ENCODE data around the gene ANKRD31.

ANKRD31 gene

DNA sequence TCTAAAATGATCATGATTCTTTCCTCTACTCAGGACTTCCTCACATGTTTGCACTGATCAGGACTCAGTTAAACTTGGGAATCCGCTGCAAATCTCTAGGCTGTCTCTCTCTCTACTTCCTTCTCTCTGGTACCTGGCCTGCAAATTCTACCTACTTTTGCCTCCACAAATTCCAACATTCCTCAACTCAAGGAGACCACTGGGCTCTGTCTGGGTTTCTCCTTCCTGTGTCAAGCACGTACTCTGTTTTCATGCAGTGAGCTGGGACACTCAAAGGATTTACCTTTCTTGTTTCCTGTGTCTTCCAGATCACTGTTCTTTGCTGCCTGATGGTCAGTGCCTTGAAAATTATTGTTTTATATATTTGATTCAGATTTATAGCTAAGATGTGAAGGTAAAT is 45.9 kb upstream of the ANKRD31 start:
- no peaks in the 10 kb centered on the region for H3K9me2 ChIP-seq (replicated peaks; ENCODE audit: low read depth, low read length)
- H4K20me1 ChIP-seq (ENCODE audit: insufficient read depth, low read length, poor library complexity, severe bottlenecking) = no peaks in the 10 kb centered on the region
- no peak overlapping the region for H3K4me2 ChIP-seq (ENCODE audit: low read depth, low read length, poor library complexity, severe bottlenecking)
- H3K4me1 ChIP-seq (ENCODE audit: insufficient read depth, low read length, poor library complexity, severe bottlenecking) = peaks cover 4% of the 10 kb centered on the region
- H3K27me3 ChIP-seq (ENCODE audit: insufficient read depth, low read length, poor library complexity, severe bottlenecking) = no peaks in the 10 kb centered on the region
- no peak overlapping the region for H3K9ac ChIP-seq (ENCODE audit: low read depth, low read length, poor library complexity, severe bottlenecking)
- no peaks in the 10 kb centered on the region for H3K9me3 ChIP-seq (ENCODE audit: insufficient read depth, low read depth, low read length)
- no peak overlapping the region for H2AFZ ChIP-seq (ENCODE audit: low read length)
- no peak overlapping the region for H3K4me3 ChIP-seq (ENCODE audit: low read length, poor library complexity, severe bottlenecking)
- no peaks in the 10 kb centered on the region for H3K36me3 ChIP-seq (ENCODE audit: insufficient read depth, low read length)
- no peak for TF ChIP-seq EZH2phosphoT487 (IDR thresholded peaks at IDR 0.05; ENCODE audit: borderline replicate concordance)
- TF ChIP-seq, protein P1, sequence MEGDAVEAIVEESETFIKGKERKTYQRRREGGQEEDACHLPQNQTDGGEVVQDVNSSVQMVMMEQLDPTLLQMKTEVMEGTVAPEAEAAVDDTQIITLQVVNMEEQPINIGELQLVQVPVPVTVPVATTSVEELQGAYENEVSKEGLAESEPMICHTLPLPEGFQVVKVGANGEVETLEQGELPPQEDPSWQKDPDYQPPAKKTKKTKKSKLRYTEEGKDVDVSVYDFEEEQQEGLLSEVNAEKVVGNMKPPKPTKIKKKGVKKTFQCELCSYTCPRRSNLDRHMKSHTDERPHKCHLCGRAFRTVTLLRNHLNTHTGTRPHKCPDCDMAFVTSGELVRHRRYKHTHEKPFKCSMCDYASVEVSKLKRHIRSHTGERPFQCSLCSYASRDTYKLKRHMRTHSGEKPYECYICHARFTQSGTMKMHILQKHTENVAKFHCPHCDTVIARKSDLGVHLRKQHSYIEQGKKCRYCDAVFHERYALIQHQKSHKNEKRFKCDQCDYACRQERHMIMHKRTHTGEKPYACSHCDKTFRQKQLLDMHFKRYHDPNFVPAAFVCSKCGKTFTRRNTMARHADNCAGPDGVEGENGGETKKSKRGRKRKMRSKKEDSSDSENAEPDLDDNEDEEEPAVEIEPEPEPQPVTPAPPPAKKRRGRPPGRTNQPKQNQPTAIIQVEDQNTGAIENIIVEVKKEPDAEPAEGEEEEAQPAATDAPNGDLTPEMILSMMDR (conservative IDR thresholded peaks at IDR 0.05; ENCODE audit: low read length) = no peak
- no peaks in the 10 kb centered on the region for H3F3A ChIP-seq (ENCODE audit: low read depth)
- no peaks in the 10 kb centered on the region for H3K79me2 ChIP-seq (ENCODE audit: insufficient read depth, low read length)

DNA sequence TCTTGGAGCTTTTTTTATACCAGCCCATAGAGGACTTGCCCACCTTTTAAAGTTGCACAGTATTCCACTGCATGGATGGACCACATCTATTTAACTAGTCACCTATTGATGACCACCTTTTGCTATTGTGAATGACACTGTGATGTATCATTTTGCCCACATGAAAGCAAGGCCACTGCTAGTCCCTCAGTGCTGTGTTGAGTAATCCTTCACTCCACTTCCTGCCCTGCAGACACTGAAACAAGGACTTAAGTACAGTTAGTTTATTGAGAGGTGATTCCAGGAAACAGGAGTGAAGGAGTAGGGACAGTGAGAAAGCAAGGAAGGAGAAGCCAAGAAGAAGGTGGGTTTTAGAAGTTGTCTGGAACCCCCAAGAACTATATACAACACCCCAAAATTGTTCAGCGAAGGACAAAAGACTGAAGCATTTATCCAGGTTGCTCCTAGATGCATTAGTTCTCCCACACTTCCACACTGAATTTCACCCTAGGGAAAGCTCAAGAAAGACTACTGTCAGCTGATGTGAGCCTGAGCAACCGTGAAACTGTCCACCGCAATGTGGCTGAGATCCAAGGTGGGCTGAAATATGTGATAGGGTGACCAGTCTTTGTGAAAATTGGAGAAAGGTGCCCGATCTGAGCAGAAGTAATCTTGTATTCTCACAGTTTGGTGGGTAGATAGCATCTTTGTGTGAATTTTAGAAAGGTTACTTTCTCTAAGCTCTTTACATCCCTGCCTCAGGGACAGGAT is 45.2 kb upstream of the ANKRD31 start:
- Histone ChIP-seq H3K4me1 (ENCODE audit: insufficient read depth, low read length, poor library complexity, severe bottlenecking) (peaks cover 4% of the 10 kb centered on the region), H3K36me3 (ENCODE audit: insufficient read depth, low read length) (no peaks in the 10 kb centered on the region), H3K79me2 (ENCODE audit: insufficient read depth, low read length) (no peaks in the 10 kb centered on the region), H2AFZ (ENCODE audit: low read length) (no peak overlapping the region), H3K9me3 (ENCODE audit: insufficient read depth, low read depth, low read length) (no peaks in the 10 kb centered on the region), H3K9me2 (replicated peaks; ENCODE audit: low read depth, low read length) (no peaks in the 10 kb centered on the region), H3K9ac (ENCODE audit: low read depth, low read length, poor library complexity, severe bottlenecking) (no peak overlapping the region), H3K4me3 (ENCODE audit: low read length, poor library complexity, severe bottlenecking) (no peak overlapping the region), H4K20me1 (ENCODE audit: insufficient read depth, low read length, poor library complexity, severe bottlenecking) (no peaks in the 10 kb centered on the region), H3F3A (ENCODE audit: low read depth) (no peaks in the 10 kb centered on the region), H3K4me2 (ENCODE audit: low read depth, low read length, poor library complexity, severe bottlenecking) (no peak overlapping the region), H3K27me3 (ENCODE audit: insufficient read depth, low read length, poor library complexity, severe bottlenecking) (no peaks in the 10 kb centered on the region)
- no peak for TF ChIP-seq EZH2phosphoT487 (IDR thresholded peaks at IDR 0.05; ENCODE audit: borderline replicate concordance)
- TF ChIP-seq, protein P1 (conservative IDR thresholded peaks at IDR 0.05; ENCODE audit: low read length) = no peak

DNA sequence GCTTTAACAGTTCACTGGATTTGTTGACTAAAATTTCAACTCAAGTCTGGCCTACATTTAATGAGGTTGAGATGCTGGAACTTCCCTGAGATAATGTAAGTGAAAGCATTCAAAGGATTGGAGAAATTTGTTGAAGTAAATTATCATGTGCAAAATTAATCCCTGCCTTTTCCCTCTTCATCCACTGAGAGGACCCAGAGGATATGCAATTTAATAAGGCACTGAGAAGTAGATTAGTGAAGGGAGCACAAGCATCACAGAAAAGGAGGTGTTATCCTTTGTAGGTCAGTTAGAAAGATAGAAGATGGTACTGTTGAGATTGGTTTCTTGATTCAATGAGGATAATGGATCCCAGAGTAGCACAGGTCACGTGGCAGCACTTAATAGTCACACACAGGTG is 42.6 kb upstream of the ANKRD31 start:
- no peaks in the 10 kb centered on the region for H3F3A ChIP-seq (ENCODE audit: low read depth)
- H3K4me2 ChIP-seq (ENCODE audit: low read depth, low read length, poor library complexity, severe bottlenecking) = no peak overlapping the region
- H3K27me3 ChIP-seq (ENCODE audit: insufficient read depth, low read length, poor library complexity, severe bottlenecking) = no peaks in the 10 kb centered on the region
- H3K79me2 ChIP-seq (ENCODE audit: insufficient read depth, low read length) = no peaks in the 10 kb centered on the region
- TF ChIP-seq, protein P1 (conservative IDR thresholded peaks at IDR 0.05; ENCODE audit: low read length) = no peak
- no peak for TF ChIP-seq EZH2phosphoT487 (IDR thresholded peaks at IDR 0.05; ENCODE audit: borderline replicate concordance)
- peaks cover 7% of the 10 kb centered on the region for H3K4me1 ChIP-seq (ENCODE audit: insufficient read depth, low read length, poor library complexity, severe bottlenecking)
- H3K9me2 ChIP-seq (replicated peaks; ENCODE audit: low read depth, low read length) = no peaks in the 10 kb centered on the region
- H3K9ac ChIP-seq (ENCODE audit: low read depth, low read length, poor library complexity, severe bottlenecking) = no peak overlapping the region
- no peak overlapping the region for H2AFZ ChIP-seq (ENCODE audit: low read length)
- no peaks in the 10 kb centered on the region for H3K9me3 ChIP-seq (ENCODE audit: insufficient read depth, low read depth, low read length)
- H4K20me1 ChIP-seq (ENCODE audit: insufficient read depth, low read length, poor library complexity, severe bottlenecking) = no peaks in the 10 kb centered on the region
- no peaks in the 10 kb centered on the region for H3K36me3 ChIP-seq (ENCODE audit: insufficient read depth, low read length)
- H3K4me3 ChIP-seq (ENCODE audit: low read length, poor library complexity, severe bottlenecking) = no peak overlapping the region
